ENCODE data around the gene VPS35L. TPM values are rescaled to one million over a fixed set of nuclear protein-coding genes. Genes with fewer than 3 reads are reported as not detected.

VPS35L gene
- total and polyA plus RNA-seq, 2 of the 13 experiments (the other 11 are each of a cell fraction or from before 2014, with no cell fraction given) = 1.4 to 1.6 TPM

- TF ChIP-seq PRDM4 (CRISPR knock-in tag; IDR thresholded peaks at IDR 0.05; ENCODE audit: borderline replicate concordance) (no peak), SRSF1 (optimal IDR thresholded peaks at IDR 0.05; ENCODE audit: low read depth, low read length) (no peak), FOXA3 (CRISPR knock-in tag; IDR thresholded peaks at IDR 0.05) (0 out of 2 replicates have a peak, but pooled peaks have one; percentile 6), NFE2 (CRISPR knock-in tag; IDR thresholded peaks at IDR 0.05) (no peak), MIXL1 (CRISPR knock-in tag; IDR thresholded peaks at IDR 0.05) (no peak), CEBPG (CRISPR knock-in tag; IDR thresholded peaks at IDR 0.05) (peak; percentile 58; the same call in 1 of the 2 replicates), HOMEZ (CRISPR knock-in tag; IDR thresholded peaks at IDR 0.05; ENCODE audit: low read depth) (no peak), MED1 (CRISPR knock-in tag; IDR thresholded peaks at IDR 0.05) (no peak), ZSCAN21 (CRISPR knock-in tag; IDR thresholded peaks at IDR 0.05; ENCODE audit: borderline replicate concordance) (no peak), THAP8 (CRISPR knock-in tag; IDR thresholded peaks at IDR 0.05; ENCODE audit: borderline replicate concordance) (no peak), MLX (CRISPR knock-in tag; IDR thresholded peaks at IDR 0.05) (no peak), ZIK1 (CRISPR knock-in tag; IDR thresholded peaks at IDR 0.05; ENCODE audit: borderline replicate concordance, low read depth) (no peak)
Observed at GRCh38 chr16:19513377-19514053, 42.0 kb upstream of the VPS35L start (continued).

All from HepG2 (cell line).